A549 treated with AZD9567 at 1 μM for 4 hours (cell line): ENCODE data around the gene TMSB4Y. TPM values are rescaled to one million over a fixed set of nuclear protein-coding genes. Genes with fewer than 3 reads are reported as not detected.

ENCODE experiments used
- total RNA-seq: library from RNA; stranded (reverse); fragments of 200-300 nt; extraction: Qiagen RNA extraction; gene quantifications from 5 replicates; pipeline ENCODE4 v1.2.3, GENCODE V29; 2022; ENCODE audit not compliant: insufficient read depth

Gene TMSB4Y
- 0.67 to 0.72 TPM (median 0.69 TPM) in 4 of 5 replicates, not detected in the other for total RNA-seq

DNA sequence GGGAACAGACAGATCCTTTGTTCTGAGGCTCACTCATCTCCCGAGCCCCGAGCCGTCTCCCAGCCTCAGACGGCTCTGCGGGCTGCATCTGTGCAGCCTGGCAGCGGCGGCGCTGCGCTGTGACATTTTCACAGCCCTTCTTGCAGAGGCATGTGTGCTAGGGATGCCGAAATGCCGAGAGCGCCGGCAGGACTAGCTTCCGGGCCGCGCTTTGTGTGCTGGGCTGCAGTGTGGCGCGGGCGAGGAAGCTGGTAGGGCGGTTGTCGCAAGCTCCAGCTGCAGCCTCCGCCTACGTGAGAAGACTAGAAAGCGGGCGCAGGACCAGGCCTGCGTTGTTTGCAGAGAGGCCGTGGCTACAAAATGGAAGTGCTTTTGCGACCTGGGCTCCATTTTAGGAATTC, at the start of gene TMSB4Y:
TSS of gene TMSB4Y (plus strand) at position 332 of the 401 bp plus-strand sequence.

Other genes with a start within 250 kb of the TMSB4Y start
- gene UTY, start 223.9 kb upstream of the TMSB4Y start, total RNA-seq = 2.5 to 4.2 TPM (median 3.2 TPM) in 5 replicates